CD4-positive, alpha-beta T cell treated with Interleukin-6 for 4 hours (primary cell): ENCODE data around the gene ADCK1.
"Not testable (repeated sequence)": the region's sequence is repeated elsewhere in the genome, so short reads cannot be mapped to it uniquely, and the experiment has no call there.

ENCODE experiments used
- DNase-seq: peaks from one replicate; pipeline ENCODE4 v3.0.0-alpha.2; 2020; ENCODE audit warnings: mixed read lengths

The ADCK1 gene

GRCh38 chr14:77866932-77867331 lies 67.0 kb downstream of the ADCK1 start:
- no peak for DNase-seq

- no peak for DNase-seq
Measured at GRCh38 chr14:77867476-77867875, 67.6 kb downstream of the ADCK1 start.

- no peak for DNase-seq
Measured at GRCh38 chr14:77868552-77869285, 68.8 kb downstream of the ADCK1 start.

- DNase-seq: no peak
Measured at GRCh38 chr14:77869340-77869739, 69.4 kb downstream of the ADCK1 start.

- no peak for DNase-seq
Measured at GRCh38 chr14:77870646-77871045, 70.7 kb downstream of the ADCK1 start.

GRCh38 chr14:77872152-77872551 lies 72.2 kb downstream of the ADCK1 start:
- DNase-seq: no peak

- no peak for DNase-seq
Measured at GRCh38 chr14:77872983-77873382, 73.1 kb downstream of the ADCK1 start.

GRCh38 chr14:77878783-77879182 lies 78.9 kb downstream of the ADCK1 start:
- no peak for DNase-seq

GRCh38 chr14:77880056-77880455 lies 80.1 kb downstream of the ADCK1 start:
- DNase-seq: no peak

- DNase-seq: no peak
Measured at GRCh38 chr14:77882098-77882497, 82.2 kb downstream of the ADCK1 start.

- no peak for DNase-seq
Measured at GRCh38 chr14:77882636-77883035, 82.7 kb downstream of the ADCK1 start.

GRCh38 chr14:77883131-77883846 lies 83.4 kb downstream of the ADCK1 start:
- no peak for DNase-seq

- no peak for DNase-seq
Measured at GRCh38 chr14:77883847-77884238, 83.9 kb downstream of the ADCK1 start.

- DNase-seq: no peak
Measured at GRCh38 chr14:77885367-77885766, 85.5 kb downstream of the ADCK1 start.

- no peak for DNase-seq
Measured at GRCh38 chr14:77886010-77886409, 86.1 kb downstream of the ADCK1 start.

- not testable (repeated sequence) for DNase-seq
Measured at GRCh38 chr14:77888903-77889302, 89.0 kb downstream of the ADCK1 start.

GRCh38 chr14:77889971-77890442 lies 90.1 kb downstream of the ADCK1 start:
- DNase-seq: no peak

GRCh38 chr14:77890873-77891272 lies 91.0 kb downstream of the ADCK1 start:
- no peak for DNase-seq

GRCh38 chr14:77892381-77892871 lies 92.5 kb downstream of the ADCK1 start:
- no peak for DNase-seq

GRCh38 chr14:77892890-77893484 lies 93.1 kb downstream of the ADCK1 start:
- no peak for DNase-seq

GRCh38 chr14:77897374-77897773 lies 97.5 kb downstream of the ADCK1 start:
- no peak for DNase-seq

GRCh38 chr14:77902811-77903210 lies 102.9 kb downstream of the ADCK1 start:
- no peak for DNase-seq

- no peak for DNase-seq
Measured at GRCh38 chr14:77903221-77903620, 103.3 kb downstream of the ADCK1 start.
